ENCODE measurements around the gene EXT2.
A peak's percentile ranks its signal among the peaks of the same experiment; 100 is the strongest.

The EXT2 gene

DNA sequence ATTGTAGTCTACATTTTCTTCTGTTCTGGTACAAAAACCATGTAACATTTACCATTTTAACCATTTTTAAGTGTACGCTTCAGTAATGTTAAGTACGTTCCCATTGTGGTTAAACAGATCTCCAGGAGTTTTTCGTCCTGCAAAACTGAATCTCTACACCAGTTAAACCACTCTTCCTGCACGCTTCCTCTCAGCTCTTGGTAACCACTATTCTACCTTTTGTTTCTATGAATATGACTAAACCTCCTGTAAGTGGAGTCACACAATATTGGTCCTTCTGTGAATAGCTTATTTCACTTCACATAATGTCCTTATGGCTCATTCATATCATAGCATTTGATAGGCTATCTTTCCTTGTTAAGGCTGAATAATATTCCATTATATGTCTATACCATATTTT, 7.1 kb upstream of the EXT2 start:
- no peak for DNase-seq

DNA sequence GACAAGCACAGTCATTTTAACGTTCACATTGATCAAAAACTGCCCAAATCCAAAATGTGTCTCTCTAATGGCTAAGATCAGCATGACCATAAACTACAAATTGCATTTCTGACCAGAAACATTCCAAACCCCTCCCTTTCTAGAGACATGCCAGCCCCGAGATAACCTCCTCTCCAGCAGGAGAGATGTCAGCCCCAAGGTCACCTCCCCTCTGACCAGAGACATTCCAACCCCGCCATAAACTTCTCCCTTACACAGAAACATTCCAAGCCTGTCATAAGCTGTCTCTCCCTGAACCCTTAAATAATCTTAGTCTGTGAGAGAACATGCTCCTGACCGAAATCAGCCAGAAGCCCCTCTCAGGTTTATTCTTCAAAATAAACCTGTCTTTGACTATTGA, 6.6 kb upstream of the EXT2 start:
- no peak for DNase-seq

DNA sequence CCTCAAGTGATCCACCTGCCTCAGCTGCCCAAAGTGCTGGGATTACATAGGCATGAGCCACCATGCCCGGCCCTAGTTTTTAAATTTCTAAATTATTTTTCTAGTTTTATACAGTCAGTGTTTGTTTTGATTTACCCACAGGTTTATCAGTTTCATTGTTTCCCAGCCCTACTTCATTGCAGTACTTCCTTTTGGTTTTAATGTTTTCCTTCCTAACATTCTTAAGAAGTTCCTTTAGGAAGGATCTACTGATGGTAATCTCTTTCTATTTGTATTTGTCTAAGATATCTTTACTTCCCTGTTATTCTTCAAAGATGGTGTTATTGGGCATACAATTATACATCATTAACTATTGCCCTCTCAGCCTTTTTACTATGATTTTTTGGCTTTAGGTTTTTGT, 4.9 kb upstream of the EXT2 start:
- DNase-seq = no peak

- peak; percentile 63 for DNase-seq
Measured at GRCh38 chr11:44094260-44094868, 1.1 kb upstream of the EXT2 start.

DNA sequence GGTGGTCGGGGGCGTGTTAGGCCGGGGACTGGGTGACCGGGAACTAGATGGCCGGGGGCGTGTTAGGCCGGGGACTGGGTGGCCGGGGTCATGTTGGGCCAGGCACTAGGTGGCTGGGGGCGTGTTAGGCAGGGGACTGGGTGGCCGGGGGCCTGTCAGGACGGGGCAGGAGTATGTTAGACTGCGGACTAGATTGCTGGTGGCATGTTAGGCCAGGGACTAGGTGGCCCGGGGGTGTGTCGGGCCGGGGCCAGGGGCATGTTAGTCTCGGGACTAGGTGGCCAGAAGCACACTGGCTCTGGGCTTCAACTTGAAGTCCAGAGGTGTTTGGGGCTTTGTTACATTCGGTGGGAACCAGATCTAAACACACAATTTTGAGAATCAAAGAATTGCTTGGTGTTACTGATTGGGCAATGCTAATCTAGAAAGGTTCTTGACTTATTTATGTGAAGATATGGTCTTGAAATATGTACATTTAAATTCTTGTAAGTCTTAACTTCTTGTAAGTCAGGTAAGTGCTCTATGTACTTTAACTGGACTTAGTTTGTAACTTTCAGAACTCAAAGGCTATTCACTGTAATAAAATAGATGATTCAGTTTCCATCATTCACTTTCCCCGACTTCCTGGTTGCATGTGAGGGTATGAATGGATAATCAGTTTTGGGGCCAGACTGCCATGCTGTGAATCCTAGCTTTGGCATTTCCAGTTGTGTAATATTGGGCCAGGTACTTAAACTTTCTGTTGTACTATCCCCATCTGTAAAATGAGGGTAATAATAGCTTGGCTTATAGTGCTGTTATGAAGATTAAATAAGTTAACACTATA, 1.1 kb downstream of the EXT2 start:
- no peak for DNase-seq

DNA sequence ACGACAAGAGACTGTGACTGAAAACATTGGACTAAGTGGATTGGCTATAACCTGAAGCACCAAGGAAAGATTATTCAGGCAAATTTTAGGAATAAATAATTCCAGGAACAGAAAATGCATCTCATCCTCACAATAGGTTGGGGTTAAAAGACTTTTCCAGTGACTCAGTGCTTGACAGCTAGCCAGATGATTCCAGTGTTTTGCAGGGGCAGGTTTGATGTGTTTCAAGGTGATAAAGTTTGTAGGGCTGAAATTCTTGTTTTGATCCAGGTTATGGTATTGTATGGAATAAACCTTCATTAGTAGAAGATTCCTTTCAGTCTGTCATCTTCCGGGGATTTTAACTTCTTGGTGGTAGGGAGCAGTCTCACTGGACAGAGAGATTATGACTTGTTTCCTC, 2.3 kb downstream of the EXT2 start:
- DNase-seq = no peak

- no peak for DNase-seq
Measured at GRCh38 chr11:44101098-44101497, 5.6 kb downstream of the EXT2 start.

GRCh38 chr11:44104481-44105294, 9.2 kb downstream of the EXT2 start:
- no peak for DNase-seq

DNA sequence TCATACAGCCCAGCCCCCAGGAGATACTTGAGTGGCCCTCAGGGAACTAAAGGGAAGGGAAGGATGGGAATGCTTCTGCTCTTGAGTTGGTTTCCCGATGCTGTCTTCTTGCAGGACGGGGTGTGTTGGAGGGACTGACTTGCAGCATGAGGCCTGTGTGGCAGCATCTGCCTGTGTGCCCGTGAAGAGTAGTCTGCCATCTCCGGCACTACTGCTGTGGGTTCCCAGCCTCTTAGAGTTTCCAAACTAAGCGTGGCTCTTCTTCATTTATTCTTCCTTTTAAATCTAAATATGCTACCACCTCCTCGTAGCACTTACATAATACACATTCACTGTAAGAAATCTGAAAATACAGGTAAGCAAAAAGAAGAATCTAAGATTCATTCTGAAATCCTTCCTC, 12.8 kb downstream of the EXT2 start:
- no peak for DNase-seq

DNA sequence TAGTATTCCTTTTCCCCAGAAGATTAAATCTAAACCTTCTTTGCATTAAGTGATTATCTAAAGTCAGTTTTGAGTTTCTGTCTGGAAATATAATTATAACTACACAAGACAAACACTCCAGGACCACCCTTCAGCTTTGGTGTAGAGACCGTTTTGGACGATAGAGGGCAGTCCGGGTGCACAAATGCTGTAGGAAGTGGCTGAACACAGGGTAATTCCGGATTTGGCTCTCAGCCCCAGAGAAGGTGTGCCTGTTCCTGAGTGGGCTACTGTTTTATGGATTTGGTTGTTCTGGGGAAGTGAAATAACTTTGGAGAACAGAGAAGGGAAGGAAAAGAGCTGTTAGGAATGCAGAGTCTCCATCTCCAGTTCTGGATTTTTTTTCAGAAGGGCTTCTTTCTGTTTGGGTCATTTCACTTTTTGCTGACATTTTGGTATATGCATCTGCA, 14.8 kb downstream of the EXT2 start:
- DNase-seq = peak; percentile 26

- DNase-seq = no peak
Measured at GRCh38 chr11:44112091-44112821, 16.8 kb downstream of the EXT2 start.

- DNase-seq = no peak
Measured at GRCh38 chr11:44113018-44113417, 17.5 kb downstream of the EXT2 start.

DNA sequence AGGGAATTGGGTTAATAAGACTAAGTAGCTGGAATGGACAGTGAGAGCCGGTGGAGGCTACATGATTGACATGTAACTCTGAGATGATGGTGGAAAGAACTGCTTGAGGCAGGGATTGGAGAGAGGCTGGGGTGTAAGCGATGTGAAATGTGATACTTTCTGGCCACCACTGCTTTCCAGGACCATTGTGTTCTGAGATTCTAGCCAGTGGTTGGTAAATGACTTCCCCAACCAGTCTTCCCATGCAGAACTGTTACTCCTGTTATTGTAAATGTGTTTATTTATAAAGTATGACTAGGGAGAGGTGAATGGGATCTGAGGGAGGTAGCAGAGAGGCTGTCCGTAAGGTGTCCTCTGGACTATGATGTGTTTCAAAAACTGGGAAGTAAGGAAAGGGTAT, 18.1 kb downstream of the EXT2 start:
- DNase-seq = no peak

- DNase-seq = peak; percentile 13
Measured at GRCh38 chr11:44116234-44116830, 20.9 kb downstream of the EXT2 start.

DNA sequence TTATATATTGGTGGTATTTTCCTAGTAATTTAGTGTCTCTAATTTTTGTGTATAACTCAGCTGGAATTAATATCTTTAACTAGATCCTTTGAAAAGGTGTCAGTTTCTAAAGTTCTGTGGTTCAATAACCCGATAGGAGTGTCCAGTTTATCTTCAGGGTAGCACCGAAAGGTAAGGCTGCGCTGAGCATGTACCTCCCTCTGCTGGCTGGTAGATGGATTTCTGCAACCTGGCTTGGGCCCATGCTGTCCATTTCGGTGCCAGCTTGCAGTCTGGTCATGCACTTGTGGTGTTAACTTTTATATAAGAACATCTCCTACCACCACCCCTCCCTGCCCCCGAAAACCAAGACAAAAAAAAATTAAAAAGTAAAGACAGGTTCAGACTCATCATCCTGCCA, 24.7 kb downstream of the EXT2 start:
- DNase-seq = no peak

DNA sequence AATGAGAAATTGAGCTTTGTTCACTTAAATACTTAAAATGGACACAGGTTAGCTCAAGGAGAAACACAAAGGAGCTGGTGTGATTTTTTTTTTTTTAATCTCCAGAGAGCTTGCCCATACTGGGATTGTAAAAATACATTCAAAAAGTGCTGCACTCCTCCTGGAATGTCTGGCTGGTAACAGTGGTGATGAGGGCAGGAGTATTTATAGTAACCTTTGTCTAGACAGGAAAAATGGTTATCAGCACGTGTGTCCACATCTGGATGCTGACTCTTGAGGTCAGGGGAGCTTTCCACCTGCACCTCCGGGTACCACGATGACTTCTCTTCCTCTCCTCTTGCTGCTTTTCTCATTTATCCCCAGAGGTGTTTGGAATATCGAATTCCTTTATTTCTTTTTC, 30.1 kb downstream of the EXT2 start:
- no peak for DNase-seq

DNA sequence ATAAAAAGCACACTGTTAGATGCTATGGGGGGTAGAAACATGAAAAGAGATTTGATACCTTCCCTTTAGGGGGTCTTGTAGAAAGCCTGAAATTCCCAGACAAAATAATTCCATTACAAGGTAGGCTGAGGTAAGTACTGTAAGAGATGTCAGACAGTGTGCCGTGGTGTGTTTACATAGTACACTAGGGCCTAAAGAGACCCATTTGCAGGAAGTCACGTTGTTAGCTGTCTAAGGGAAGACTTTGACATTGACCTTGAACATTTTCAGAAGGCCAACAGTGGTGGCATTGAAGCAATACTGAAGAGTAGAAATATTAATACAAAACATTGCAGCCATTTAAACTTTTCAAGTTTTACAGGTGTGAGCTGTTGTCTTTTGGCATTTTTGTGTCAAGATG, 30.8 kb downstream of the EXT2 start:
- DNase-seq = no peak

DNA sequence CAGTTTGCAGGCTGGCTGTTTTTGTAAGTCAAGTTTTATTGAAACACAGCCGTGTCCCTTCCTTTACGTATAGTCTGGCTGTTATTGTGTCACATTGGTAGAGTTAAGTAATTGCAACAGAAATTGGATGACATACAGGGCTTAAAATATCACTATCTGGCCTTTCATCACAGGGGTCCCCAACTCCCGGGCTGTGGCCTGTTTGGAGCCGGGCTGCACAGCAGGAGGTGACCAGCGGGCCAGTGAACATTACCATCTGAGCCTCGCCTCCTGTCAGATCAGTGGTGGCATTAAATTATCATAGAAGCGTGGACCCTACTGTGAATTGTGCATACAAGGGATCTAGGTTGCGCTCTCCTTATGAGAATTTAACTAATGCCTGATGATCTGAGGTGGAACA, 31.7 kb downstream of the EXT2 start:
- no peak for DNase-seq

GRCh38 chr11:44128729-44129128, 33.3 kb downstream of the EXT2 start:
- no peak for DNase-seq

DNA sequence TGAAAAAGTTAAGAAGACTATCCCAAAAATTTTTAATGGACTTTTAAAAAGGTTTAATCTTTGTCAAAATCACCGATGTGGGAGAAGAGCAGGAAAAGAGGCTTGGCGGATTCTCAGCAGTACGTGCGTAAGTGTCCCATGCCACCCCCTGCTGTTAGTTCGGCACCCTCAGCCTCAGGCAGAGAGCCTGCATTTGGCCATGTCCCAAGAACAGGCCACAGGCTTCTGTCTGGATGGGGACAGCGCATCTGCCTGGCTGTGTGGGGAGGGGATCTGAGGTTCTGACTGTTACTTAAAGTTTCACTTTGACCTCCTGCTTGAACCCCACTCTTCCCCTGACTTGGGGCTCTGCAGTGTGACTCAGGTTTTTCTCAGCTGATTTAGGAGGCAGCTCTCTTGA, 35.3 kb downstream of the EXT2 start:
- DNase-seq = no peak

DNA sequence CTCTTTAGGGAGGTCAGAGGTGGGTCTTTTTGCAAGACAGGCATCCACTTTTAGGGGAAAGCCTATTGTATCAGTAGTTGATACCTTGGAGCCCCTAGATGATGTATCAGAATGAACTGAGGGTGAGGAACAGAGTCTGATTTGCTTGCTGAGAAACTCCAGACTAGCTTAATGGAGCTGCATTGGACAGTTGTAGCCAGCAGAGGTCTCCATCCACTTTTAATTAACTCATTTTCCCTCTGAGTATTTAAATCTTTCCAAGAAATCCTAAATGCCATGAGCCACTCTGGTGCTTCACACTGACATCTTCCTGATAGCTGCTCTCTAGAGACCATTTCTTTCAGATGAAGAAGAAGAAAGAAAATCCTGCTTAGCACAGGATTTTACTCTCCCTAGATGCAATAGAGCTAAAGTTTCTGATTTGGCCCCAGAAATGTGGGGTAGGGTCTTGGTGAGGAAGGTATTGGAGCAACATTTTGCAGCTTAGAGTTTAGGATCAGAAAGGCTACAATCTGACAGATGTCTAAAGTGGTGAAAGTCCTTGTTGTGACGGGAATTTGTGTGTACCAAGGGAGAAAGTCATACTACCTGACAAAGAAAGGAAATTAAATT, 38.0 kb downstream of the EXT2 start:
- no peak for DNase-seq

DNA sequence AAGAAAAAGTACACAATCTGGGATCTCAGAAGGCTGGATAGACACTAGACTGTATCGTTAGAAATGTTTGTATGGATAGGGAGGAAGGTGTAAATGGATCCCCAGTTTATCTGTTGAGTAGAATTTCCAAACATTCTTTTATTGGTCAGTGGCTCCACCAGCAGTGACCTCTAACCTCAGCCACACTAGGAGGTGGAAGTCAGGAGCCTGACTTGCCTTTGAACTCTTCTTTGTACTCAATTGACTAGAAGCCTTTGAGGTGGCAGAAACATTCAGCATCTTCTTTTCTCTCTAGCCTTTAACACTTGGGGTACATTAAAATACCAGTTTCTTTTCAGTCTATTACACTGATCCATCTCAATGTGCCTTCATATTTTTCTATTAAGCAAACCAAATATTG, 39.1 kb downstream of the EXT2 start:
- DNase-seq = no peak

Data from NCI-H1048 (cell line).